Hematopoietic multipotent progenitor cell treated with erythropoietin and hydrocortisone succinate and interleukin-3 and kit ligand, for 15 days (in vitro differentiated cells): ENCODE data around the gene OTOP3.

Experiments used
- DNase-seq: peaks from one replicate; pipeline ENCODE4 v3.0.0-alpha.2; 2015; ENCODE audit warnings: low spot score

OTOP3 gene

GRCh38 chr17:74917430-74917829, 18.3 kb upstream of the OTOP3 start:
- no peak for DNase-seq

GRCh38 chr17:74918906-74919305, 16.8 kb upstream of the OTOP3 start:
- DNase-seq = no peak

GRCh38 chr17:74919440-74920305, 16.0 kb upstream of the OTOP3 start:
- no peak for DNase-seq

- no peak for DNase-seq
Observed at GRCh38 chr17:74920306-74920620, 15.4 kb upstream of the OTOP3 start.

GRCh38 chr17:74920642-74921025, 15.1 kb upstream of the OTOP3 start:
- no peak for DNase-seq

GRCh38 chr17:74921026-74921681, 14.5 kb upstream of the OTOP3 start:
- DNase-seq = no peak

GRCh38 chr17:74921769-74922168, 13.9 kb upstream of the OTOP3 start:
- no peak for DNase-seq

GRCh38 chr17:74922172-74922571, 13.5 kb upstream of the OTOP3 start:
- DNase-seq = no peak

GRCh38 chr17:74922694-74923537, 12.8 kb upstream of the OTOP3 start, which contains the start of gene USH1G:
Gene USH1G (minus strand): TSS chr17:74923255. CDS start chr17:74923073, 182 bp downstream.
- no peak for DNase-seq

GRCh38 chr17:74923538-74924249, 12.0 kb upstream of the OTOP3 start:
- DNase-seq = peak; percentile 64

GRCh38 chr17:74924250-74924948, 11.3 kb upstream of the OTOP3 start, which contains the start of gene OTOP2:
Gene OTOP2 (plus strand): TSS chr17:74924273. CDS start chr17:74924633, 360 bp downstream.
- no peak for DNase-seq

- no peak for DNase-seq
Observed at GRCh38 chr17:74925242-74925641, 10.5 kb upstream of the OTOP3 start.

- no peak for DNase-seq
Observed at GRCh38 chr17:74928786-74929185, 6.9 kb upstream of the OTOP3 start.

- no peak for DNase-seq
Observed at GRCh38 chr17:74930535-74931036, 5.1 kb upstream of the OTOP3 start.

- DNase-seq = no peak
Observed at GRCh38 chr17:74935048-74935447, 650 bp upstream of the OTOP3 start.

- DNase-seq = no peak
Observed at GRCh38 chr17:74936470-74936799, 737 bp downstream of the OTOP3 start.

GRCh38 chr17:74937064-74938051, 1.7 kb downstream of the OTOP3 start:
- DNase-seq = no peak

- no peak for DNase-seq
Observed at GRCh38 chr17:74938194-74938950, 2.7 kb downstream of the OTOP3 start.

- DNase-seq = no peak
Observed at GRCh38 chr17:74939534-74939933, 3.8 kb downstream of the OTOP3 start.
